GM10266 (cell line): ENCODE data around the gene PHOX2B.

Experiments
- DNase-seq: peaks from one replicate; pipeline ENCODE4 v3.0.0; 2012; ENCODE audit errors: extremely low spot score
- TF ChIP-seq, protein P1 (sequence below): IDR thresholded peaks from 2 replicates; pipeline ENCODE4 v1.5.1; 2012; ENCODE audit warnings: mild to moderate bottlenecking, low read depth; ENCODE audit not compliant: control insufficient read depth, insufficient read depth; ENCODE audit errors: missing control alignments

Gene PHOX2B

DNA sequence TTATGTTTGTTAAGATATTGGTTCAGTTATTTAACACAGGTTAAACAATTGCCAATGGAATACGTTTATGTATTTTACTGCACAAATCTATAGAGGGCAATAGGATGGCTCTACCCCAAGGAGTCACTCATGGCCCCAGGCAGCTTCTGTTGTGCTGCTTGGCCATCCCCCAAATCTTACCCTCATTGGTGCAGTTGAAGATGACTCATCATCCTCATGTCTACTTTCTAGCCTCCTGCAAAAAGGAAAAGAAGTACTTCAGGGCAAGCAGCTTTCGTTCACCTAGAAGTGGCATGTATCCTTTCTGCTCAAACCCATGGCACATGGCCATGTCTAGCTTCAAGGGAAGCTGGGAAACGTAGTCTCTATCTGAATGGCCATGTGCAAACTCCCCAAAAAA lies 14.2 kb downstream of the PHOX2B start:
- TF ChIP-seq, protein P1, sequence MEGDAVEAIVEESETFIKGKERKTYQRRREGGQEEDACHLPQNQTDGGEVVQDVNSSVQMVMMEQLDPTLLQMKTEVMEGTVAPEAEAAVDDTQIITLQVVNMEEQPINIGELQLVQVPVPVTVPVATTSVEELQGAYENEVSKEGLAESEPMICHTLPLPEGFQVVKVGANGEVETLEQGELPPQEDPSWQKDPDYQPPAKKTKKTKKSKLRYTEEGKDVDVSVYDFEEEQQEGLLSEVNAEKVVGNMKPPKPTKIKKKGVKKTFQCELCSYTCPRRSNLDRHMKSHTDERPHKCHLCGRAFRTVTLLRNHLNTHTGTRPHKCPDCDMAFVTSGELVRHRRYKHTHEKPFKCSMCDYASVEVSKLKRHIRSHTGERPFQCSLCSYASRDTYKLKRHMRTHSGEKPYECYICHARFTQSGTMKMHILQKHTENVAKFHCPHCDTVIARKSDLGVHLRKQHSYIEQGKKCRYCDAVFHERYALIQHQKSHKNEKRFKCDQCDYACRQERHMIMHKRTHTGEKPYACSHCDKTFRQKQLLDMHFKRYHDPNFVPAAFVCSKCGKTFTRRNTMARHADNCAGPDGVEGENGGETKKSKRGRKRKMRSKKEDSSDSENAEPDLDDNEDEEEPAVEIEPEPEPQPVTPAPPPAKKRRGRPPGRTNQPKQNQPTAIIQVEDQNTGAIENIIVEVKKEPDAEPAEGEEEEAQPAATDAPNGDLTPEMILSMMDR = no peak
- DNase-seq = no peak

DNA sequence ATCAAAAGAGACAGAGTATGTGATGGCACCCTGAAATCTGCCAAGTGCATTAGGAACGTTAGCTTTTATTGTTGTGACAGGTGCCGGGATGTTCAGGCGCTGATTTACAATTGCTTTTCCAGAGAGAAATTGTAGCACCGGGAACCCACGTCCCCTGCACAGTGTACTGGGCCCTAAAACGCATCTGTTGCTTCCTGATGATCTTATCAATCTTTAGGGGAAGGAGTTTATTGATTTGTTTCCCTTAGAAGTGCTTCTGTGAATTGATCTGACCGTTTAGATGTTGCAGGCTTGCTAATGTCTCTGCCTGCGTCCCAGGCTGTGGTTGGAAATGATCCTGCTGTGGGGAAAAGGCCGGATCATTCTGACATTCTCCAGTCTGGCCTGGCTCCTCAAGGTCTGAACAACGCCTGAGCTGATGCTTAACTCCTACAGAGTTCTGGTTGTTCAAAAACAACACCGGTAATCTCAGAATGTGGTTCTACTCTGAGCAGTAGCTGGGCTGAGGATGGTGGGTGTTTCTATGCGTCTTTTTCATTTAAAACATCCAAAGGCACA lies 16.9 kb downstream of the PHOX2B start:
- TF ChIP-seq, protein P1 = no peak
- no peak for DNase-seq

DNA sequence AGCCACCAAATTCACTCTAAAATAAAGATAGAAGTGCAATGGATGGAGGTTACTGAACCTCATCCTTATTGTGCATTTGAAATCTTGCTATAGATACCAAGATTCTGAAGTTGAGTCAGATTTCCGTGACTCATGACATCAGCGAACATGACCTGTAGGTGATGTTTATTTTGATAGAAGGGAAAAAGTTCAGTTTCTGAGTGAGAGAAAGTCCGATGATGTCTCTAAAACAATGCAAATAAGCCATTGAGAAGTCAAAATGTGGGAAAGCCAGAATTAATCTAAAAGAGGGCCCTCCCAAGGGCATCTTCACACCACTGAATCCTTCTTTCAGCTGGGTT lies 20.0 kb downstream of the PHOX2B start:
- TF ChIP-seq, protein P1 = no peak
- no peak for DNase-seq

DNA sequence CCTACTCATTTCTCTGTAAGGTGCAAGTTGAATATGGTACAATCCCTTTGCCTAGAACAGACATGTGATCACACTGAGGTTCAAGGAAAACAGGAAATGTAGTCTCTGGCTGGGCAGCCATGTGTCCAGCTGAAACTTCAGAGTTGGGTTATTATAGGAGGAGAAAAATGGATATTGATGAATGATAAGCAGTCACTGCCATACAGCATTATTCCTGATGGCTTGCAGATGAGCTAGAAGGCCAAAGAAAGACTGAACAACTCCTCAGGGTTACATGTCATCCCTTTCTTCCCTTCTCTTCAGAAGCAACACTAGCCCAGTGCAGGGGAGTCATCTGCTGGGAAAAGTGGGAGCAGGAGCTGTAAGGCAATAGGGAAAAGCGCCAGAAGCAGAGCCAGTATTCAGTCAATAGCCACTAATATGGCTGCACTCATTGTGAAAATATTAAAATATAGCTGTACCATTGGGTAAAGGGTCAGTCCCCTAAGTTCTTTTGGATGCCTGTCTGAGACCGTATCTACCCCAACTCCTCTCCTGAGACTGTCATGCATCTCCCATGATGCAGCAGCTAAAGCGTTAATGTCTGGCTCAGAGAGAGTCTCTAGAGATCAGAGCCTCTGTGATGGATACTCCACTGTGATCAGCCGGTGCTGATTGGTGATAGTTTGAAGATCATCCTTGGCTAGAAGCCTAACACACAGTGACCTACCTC lies 20.5 kb downstream of the PHOX2B start:
- DNase-seq = no peak
- TF ChIP-seq, protein P1 = no peak

DNA sequence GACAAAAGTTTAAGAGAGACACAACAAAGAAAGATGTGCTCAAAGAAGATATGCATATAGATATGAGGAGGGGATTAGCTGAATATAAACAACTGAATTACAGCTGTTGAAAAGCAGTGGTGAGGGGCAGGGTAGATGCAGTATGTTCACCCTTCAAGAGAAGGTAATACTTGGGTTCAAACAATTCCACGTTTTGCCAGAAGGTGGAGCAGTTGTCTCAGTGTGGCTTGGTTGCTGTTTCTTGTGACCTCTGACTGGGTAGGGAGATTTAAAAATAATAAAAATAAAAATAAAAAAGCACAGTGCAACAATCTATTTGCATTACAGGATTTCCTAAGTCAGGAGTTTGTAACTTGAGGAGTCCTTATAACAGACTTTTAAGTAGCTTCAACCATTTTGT lies 23.3 kb downstream of the PHOX2B start:
- no peak for DNase-seq
- TF ChIP-seq, protein P1 = no peak

DNA sequence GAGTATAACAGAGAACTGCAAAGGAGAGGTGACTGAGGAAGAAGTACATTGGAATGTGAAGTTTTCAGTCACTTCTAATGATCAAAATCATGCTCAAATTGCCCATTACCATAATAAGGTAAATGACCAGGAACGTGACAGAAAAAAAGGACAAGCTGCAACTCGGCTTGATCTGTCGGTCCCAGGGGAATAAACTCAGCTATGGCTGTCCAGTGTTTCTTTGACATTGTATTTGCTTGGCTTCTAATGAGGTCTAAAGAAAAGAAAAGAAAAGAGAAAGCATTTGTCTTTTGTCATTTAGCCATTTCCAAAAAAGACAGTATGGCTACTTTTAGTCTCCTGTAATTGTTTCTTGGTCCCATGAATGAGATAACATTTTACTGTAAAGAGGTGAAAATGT lies 25.2 kb downstream of the PHOX2B start:
- DNase-seq = no peak
- TF ChIP-seq, protein P1 = no peak

DNA sequence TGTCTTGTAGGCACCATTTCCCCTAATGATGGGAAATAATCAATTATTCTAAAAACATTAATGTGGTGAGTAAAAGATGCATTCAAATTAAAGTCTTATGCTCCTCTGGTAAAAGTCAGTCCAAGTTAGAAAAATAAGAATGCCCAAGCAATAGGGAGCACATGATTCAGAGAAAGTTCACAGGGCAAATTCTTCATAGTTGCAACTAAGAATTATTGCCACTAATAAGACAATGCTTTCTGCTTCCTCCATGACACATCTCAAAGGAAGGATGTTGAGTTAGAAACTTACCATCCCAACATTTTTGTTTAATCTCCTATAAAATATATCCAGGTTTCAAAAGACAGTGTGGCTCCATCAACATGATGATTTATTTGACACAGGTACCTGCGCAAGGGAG lies 26.3 kb downstream of the PHOX2B start:
- DNase-seq = no peak
- TF ChIP-seq, protein P1 = no peak
